Measurements from ENCODE around the gene CEBPZOS.
"Not testable (repeated sequence)": the region's sequence is repeated elsewhere in the genome, so short reads cannot be mapped to it uniquely, and the experiment has no call there.

CEBPZOS gene

GRCh38 chr2:37189452-37190153 is 6.7 kb upstream of the CEBPZOS start:
- in situ Hi-C loops (cut with MboI; ENCODE audit: low pct_unique_long_range_greater_than_20kb, low sequenced_read_pairs) = no loop called here
- peak; percentile 21 for DNase-seq

GRCh38 chr2:37190290-37190689 is 6.0 kb upstream of the CEBPZOS start:
- in situ Hi-C loops (cut with MboI; ENCODE audit: low pct_unique_long_range_greater_than_20kb, low sequenced_read_pairs) = no loop called here
- DNase-seq = no peak

DNA sequence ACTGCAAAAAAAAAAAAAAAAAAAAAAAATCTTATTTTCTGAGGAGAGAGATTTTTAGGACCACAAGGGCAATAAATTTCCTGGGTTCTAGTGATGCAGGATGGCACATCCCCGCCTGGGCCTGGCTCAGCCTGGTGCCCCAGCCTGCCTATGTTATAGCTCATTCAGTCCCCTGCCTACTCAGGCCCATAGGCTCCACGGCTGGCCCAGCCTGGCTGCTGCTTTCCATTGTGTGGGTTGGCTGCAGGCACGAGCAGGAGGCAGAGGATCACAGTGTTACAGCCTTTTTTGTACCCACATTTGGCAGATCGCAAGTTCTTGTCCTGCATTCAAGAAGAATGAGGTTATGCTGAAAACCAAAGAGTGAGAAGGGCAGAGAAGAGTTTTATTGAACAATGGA is 5.0 kb upstream of the CEBPZOS start:
- in situ Hi-C loops (cut with MboI; ENCODE audit: low pct_unique_long_range_greater_than_20kb, low sequenced_read_pairs) = no loop called here
- DNase-seq = no peak

GRCh38 chr2:37191747-37192146 is 4.5 kb upstream of the CEBPZOS start:
- in situ Hi-C loops (cut with MboI; ENCODE audit: low pct_unique_long_range_greater_than_20kb, low sequenced_read_pairs) = no loop called here
- DNase-seq = no peak

GRCh38 chr2:37192551-37192950 is 3.7 kb upstream of the CEBPZOS start:
- in situ Hi-C loops (cut with MboI; ENCODE audit: low pct_unique_long_range_greater_than_20kb, low sequenced_read_pairs) = no loop called here
- no peak for DNase-seq

GRCh38 chr2:37195862-37196319 is 405 bp upstream of the CEBPZOS start:
- in situ Hi-C loops (cut with MboI; ENCODE audit: low pct_unique_long_range_greater_than_20kb, low sequenced_read_pairs); DNase-seq: not testable (repeated sequence)

DNA sequence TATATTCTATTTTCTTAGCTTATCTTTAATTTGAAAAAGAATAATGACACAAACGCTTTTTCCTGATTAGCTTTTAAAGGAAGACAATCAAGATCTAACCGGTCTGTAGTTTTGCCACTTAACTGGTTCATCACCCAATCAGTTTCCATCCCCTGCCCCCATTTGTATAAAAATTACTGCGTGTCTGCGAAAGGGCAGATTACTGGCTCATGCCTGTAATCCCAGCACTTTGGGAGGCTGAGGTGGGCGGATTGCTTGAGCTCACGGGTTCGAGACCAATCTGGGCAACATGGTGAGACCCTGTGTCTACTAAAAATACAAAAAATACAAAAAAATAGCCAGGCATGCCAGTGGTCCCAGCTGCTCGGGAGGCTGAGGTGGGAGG is 2.4 kb downstream of the CEBPZOS start:
- in situ Hi-C loops (cut with MboI; ENCODE audit: low pct_unique_long_range_greater_than_20kb, low sequenced_read_pairs) = no loop called here

DNA sequence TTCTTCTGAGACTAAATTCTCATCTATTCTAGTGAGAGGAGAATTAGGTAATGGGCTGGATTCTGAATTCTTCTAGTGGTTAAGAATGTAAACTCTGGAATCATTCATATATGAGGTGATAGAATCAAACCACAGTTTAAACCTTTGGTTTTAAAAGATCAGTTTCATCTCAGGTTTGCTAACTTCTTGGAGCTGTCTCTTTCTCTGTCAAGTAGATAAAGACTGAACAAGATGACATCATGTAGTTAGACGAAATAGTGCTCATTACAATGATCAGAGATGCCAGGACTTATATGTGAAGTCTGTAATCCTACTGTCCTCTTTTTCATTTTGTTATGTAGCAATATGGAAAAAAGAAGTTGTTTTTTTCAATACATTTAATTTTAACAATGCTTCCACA is 4.9 kb downstream of the CEBPZOS start:
- DNase-seq = no peak
- in situ Hi-C loops (cut with MboI; ENCODE audit: low pct_unique_long_range_greater_than_20kb, low sequenced_read_pairs) = no loop called here

More for the DNA sequence above, 2.4 kb downstream of the CEBPZOS start:
- DNase-seq = no peak

DNA sequence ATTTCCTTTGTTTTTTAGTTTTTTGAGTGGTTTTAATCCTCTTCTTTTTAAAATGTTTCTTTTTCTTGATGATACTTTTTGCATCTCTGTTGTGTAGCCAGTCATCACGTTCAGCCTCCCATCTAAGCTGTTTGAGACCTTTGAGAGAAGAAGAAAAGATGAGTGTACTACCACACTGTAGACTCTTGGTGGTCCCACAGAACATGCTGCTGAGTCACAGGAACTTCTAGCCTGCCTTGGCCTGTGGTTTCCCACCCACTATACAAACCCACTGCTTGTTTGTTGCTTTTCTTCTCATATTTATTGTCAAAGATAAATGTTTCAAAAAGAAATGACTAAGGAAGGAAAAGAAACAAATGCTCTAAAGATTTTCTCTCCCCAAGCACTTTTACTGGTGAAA is 5.5 kb downstream of the CEBPZOS start:
- in situ Hi-C loops (cut with MboI; ENCODE audit: low pct_unique_long_range_greater_than_20kb, low sequenced_read_pairs) = no loop called here
- peak; percentile 29 for DNase-seq

- no peak for DNase-seq
- in situ Hi-C loops (cut with MboI; ENCODE audit: low pct_unique_long_range_greater_than_20kb, low sequenced_read_pairs) = no loop called here
These were observed 7.4 kb downstream of the CEBPZOS start for GRCh38 chr2:37203708-37204107.

- in situ Hi-C loops (cut with MboI; ENCODE audit: low pct_unique_long_range_greater_than_20kb, low sequenced_read_pairs) = not testable (repeated sequence)
These were observed 8.9 kb downstream of the CEBPZOS start for GRCh38 chr2:37205071-37205661.

DNA sequence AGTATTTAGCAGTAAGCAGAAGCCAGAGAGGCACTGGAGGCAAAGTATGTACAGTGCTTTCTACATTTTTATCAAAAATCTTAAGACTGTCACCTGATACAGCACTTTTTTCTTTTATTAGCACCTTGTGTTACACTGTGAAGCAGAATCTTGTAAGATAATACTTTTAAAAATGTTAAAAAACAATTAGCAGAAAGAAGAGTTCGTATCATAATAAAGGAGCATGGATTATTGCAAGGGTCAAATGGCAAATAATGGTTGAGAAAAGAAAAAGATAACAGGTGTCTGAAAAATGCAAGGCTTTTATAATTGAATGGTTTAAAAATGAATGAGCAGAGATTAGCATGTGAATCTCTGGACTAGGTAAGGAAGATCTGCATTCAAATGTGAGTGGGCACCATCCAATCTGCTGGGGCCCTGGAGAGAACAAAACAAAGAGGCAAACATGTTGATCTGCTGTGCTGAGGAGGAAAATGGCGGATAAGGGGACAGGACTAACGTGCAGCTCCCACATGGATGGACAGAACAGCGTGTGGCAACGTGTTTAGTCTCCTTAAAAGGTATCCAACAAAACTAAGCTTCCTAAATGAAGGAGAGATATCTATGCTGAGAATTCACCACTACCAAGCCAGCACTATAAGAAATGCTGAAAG is 9.5 kb downstream of the CEBPZOS start:
- in situ Hi-C loops (cut with MboI; ENCODE audit: low pct_unique_long_range_greater_than_20kb, low sequenced_read_pairs) = no loop called here
- no peak for DNase-seq

More at GRCh38 chr2:37205071-37205661, 8.9 kb downstream of the CEBPZOS start:
- DNase-seq = not testable (repeated sequence)

DNA sequence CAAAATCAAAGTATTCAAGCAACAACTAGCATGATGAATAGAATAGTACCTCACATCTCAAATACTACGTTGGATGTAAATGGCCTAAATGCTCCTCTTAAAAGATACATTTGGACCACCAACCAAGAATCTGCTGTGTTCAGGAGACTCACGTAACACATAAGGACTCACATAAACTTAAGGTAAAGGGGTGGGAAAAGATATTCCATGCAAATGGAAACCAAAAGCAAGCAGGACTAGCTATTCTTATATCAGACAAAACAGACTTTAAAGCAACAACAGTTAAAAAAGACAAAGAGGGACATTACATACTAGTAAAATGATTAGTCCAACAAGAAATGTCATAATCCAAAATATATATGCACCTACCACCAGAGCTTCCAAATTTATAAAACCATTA is 10.5 kb downstream of the CEBPZOS start:
- DNase-seq; in situ Hi-C loops (cut with MboI; ENCODE audit: low pct_unique_long_range_greater_than_20kb, low sequenced_read_pairs): not testable (repeated sequence)

DNA sequence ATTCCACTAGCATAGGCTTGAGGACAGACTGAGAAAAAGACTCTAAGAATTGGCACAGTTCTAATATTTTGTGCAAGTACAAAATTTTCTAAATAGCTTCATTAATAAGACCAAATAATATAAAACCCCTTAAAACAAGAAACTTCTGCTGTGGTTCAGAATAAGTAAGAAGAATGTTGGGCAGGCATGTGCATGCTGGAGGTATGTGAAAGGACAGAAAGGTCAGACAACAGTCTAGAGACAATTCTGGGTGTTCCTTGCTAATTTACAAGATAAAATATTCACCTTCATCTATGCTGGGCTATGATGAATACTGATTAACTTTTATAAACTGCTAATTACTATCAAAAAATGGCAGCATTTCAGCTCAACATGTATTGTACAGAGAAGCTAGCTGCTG is 14.9 kb downstream of the CEBPZOS start:
- in situ Hi-C loops (cut with MboI; ENCODE audit: low pct_unique_long_range_greater_than_20kb, low sequenced_read_pairs) = no loop called here
- no peak for DNase-seq

GRCh38 chr2:37211939-37212338 is 15.6 kb downstream of the CEBPZOS start:
- in situ Hi-C loops (cut with MboI; ENCODE audit: low pct_unique_long_range_greater_than_20kb, low sequenced_read_pairs) = no loop called here

GRCh38 chr2:37215250-37215649 is 19.0 kb downstream of the CEBPZOS start:
- in situ Hi-C loops (cut with MboI; ENCODE audit: low pct_unique_long_range_greater_than_20kb, low sequenced_read_pairs) = no loop called here
- DNase-seq = peak; percentile 40

More at GRCh38 chr2:37211939-37212338, 15.6 kb downstream of the CEBPZOS start:
- no peak for DNase-seq

GRCh38 chr2:37219046-37219445 is 22.8 kb downstream of the CEBPZOS start:
- in situ Hi-C loops (cut with MboI; ENCODE audit: low pct_unique_long_range_greater_than_20kb, low sequenced_read_pairs) = no loop called here
- no peak for DNase-seq

DNA sequence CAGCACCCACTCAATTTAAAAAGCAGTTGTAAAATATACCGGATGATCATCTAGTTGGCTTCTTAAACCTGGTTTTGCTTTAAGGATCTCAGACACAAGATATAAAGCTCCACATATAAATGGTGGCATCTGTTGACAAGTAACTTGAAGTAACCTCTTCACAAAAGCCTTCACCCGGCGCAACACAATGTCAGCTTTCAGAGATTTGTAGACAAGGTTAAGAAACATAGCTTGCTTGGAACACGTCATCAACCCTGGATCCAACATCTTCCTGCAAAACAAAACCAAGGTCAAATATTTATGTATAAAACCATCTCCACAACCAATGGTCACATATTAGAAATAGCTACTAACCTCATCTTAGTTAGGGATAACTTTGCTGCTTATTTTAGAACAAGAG is 26.8 kb downstream of the CEBPZOS start:
- in situ Hi-C loops (cut with MboI; ENCODE audit: low pct_unique_long_range_greater_than_20kb, low sequenced_read_pairs) = no loop called here

GRCh38 chr2:37224063-37224462 is 27.8 kb downstream of the CEBPZOS start:
- no peak for DNase-seq
- in situ Hi-C loops (cut with MboI; ENCODE audit: low pct_unique_long_range_greater_than_20kb, low sequenced_read_pairs) = no loop called here

More for the DNA sequence above, 26.8 kb downstream of the CEBPZOS start:
- DNase-seq = no peak

- in situ Hi-C loops (cut with MboI; ENCODE audit: low pct_unique_long_range_greater_than_20kb, low sequenced_read_pairs); DNase-seq: not testable (repeated sequence)
These were observed 28.8 kb downstream of the CEBPZOS start for GRCh38 chr2:37225129-37225528.

All from KBM-7 (cell line).